Neural crest cell (in vitro differentiated cells): Measurements from ENCODE around the gene ABCA1. TPM values are rescaled to one million over a fixed set of nuclear protein-coding genes. Genes with fewer than 3 reads are reported as not detected.

Experiments
- DNase-seq: peaks from one replicate; pipeline ENCODE4 v3.0.0; 2021; ENCODE audit warnings: low read depth, mixed read lengths, low spot score
- H3K27ac Mint-ChIP-seq: one replicate; pipeline ENCODE4 v1.8.0; 2021; ENCODE audit warnings: mild to moderate bottlenecking, mixed read lengths; ENCODE audit not compliant: unreplicated experiment
- H3K27me3 Mint-ChIP-seq: 2 replicates; pipeline ENCODE4 v1.8.0; 2021; ENCODE audit warnings: low read depth, mild to moderate bottlenecking, mixed read lengths
- H3K36me3 Mint-ChIP-seq: 2 replicates; pipeline ENCODE4 v1.8.0; 2021; ENCODE audit warnings: low read depth, mild to moderate bottlenecking, mixed read lengths
- H3K4me1 Mint-ChIP-seq: 2 replicates; pipeline ENCODE4 v1.8.0; 2021; ENCODE audit warnings: mixed read lengths
- H3K4me3 Mint-ChIP-seq: one replicate; pipeline ENCODE4 v1.8.0; 2021; ENCODE audit warnings: mild to moderate bottlenecking, mixed read lengths
- H3K9me3 Mint-ChIP-seq: 2 replicates; pipeline ENCODE4 v1.8.0; 2021; ENCODE audit warnings: mixed read lengths
- CTCF ChIP-seq: fragments of 200-600 bp; sonication (generic); conservative IDR thresholded peaks from 2 replicates; pipeline ENCODE4 v1.5.0; 2021; ENCODE audit warnings: antibody characterized with exemption, mild to moderate bottlenecking
- total RNA-seq: library from RNA; stranded (reverse); gene quantifications from 2 replicates; pipeline ENCODE4 v1.2.1, GENCODE V29; 2021

ABCA1 gene
- total RNA-seq, 1 donor from 2014 or later, result 6.5 TPM

GRCh38 chr9:104968025-104968982 is 40.3 kb upstream of the ABCA1 start:
- Mint-ChIP-seq H3K9me3 (no peaks in the 10 kb centered on the region), H3K4me3 (peak overlapping the region; percentile 99), H3K27ac (peak overlapping the region; percentile 99), H3K27me3 (no peaks in the 10 kb centered on the region), H3K4me1 (peaks cover 14% of the 10 kb centered on the region), H3K36me3 (no peaks in the 10 kb centered on the region)
- no peak for TF ChIP-seq CTCF
- peak; percentile 82 for DNase-seq

- TF ChIP-seq CTCF, result no peak
- Mint-ChIP-seq H3K4me3 (no peak overlapping the region), H3K4me1 (peaks cover 31% of the 10 kb centered on the region), H3K27me3 (no peaks in the 10 kb centered on the region), H3K9me3 (no peaks in the 10 kb centered on the region), H3K27ac (no peak overlapping the region), H3K36me3 (no peaks in the 10 kb centered on the region)
- DNase-seq, result no peak
These were observed 35.1 kb upstream of the ABCA1 start for GRCh38 chr9:104963076-104963475.

- DNase-seq, result peak; percentile 6
- Mint-ChIP-seq H3K36me3 (no peaks in the 10 kb centered on the region), H3K9me3 (no peaks in the 10 kb centered on the region), H3K4me1 (peaks cover 29% of the 10 kb centered on the region), H3K4me3 (peak overlapping the region; percentile 70), H3K27me3 (no peaks in the 10 kb centered on the region), H3K27ac (peak overlapping the region; percentile 94)
- TF ChIP-seq CTCF, result no peak
These were observed 33.9 kb upstream of the ABCA1 start for GRCh38 chr9:104961701-104962359.

- DNase-seq, result no peak
- H3K4me1 Mint-ChIP-seq, result peaks cover 29% of the 10 kb centered on the region
- no peak for TF ChIP-seq CTCF
- H3K4me3 Mint-ChIP-seq, result peak overlapping the region; percentile 70
- H3K9me3 Mint-ChIP-seq, result no peaks in the 10 kb centered on the region
- no peaks in the 10 kb centered on the region for H3K36me3 Mint-ChIP-seq
- H3K27ac Mint-ChIP-seq, result peak overlapping the region; percentile 94
- H3K27me3 Mint-ChIP-seq, result no peaks in the 10 kb centered on the region
These were observed 33.3 kb upstream of the ABCA1 start for GRCh38 chr9:104961238-104961637.

GRCh38 chr9:104960662-104961061 is 32.7 kb upstream of the ABCA1 start:
- no peak overlapping the region for H3K27ac Mint-ChIP-seq

More at GRCh38 chr9:104960662-104961061, 32.7 kb upstream of the ABCA1 start:
- Mint-ChIP-seq H3K36me3 (no peaks in the 10 kb centered on the region), H3K27me3 (no peaks in the 10 kb centered on the region), H3K4me3 (no peak overlapping the region), H3K9me3 (no peaks in the 10 kb centered on the region), H3K4me1 (peaks cover 29% of the 10 kb centered on the region)
- no peak for DNase-seq
- no peak for TF ChIP-seq CTCF
